NCI-H2171 treated with DMSO at 0.1 percent for 48 hours (cell line): ENCODE data around the gene SEC24D.

Source experiments
- DNase-seq: peaks from one replicate; lab custom pipeline; 2025; lab: John Stamatoyannopoulos, UW

SEC24D gene

DNA sequence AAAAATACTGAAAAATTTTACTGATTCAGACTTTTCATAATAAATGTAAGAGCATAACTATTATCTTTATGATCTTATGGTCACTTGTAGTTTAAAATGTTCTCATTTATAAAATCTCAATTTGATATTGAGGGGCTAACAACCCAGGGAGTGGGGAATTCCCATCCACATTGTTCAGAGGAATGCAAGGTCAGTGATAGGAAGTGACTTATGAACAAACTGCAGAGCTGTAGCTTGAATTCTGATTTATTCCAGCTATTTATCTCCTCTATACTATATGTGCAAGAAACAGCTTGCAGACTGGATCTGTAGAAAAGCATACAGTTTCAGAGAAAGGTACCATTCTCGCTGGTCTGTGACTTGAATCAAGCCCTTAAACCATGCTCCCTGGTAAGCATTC is 61.6 kb downstream of the SEC24D start:
- DNase-seq, result no peak

GRCh38 chr4:118773429-118773792 is 62.5 kb downstream of the SEC24D start:
- DNase-seq, result no peak

DNA sequence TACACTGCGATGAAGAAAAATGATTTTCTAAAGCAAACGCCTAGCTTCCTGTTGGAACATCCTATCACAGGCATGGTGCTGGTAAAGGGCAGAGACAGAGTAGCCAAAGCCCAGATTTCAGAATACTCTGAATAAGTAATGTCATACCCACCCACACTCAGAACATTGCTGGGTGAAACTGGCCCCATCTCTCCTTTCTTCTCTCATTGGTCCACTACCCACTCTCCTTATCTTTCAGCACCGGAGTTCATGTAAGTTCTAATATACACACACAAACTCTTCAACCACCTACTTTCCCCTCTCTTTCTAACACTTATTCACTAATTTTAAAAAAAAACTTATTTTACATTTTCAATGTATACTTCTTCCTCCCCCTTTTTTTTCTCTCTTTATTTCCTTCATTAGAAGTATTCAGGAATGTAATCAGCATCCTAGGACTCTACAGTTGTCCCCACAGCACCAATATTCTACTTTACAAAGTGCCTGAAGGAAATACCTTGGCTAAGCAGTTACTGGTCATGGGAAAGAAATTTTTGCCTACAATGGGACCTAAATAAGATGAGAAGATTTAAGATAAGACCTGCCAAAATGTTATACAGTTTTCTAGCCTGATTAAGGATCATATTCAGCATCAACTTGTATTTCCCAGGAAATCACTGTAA is 63.0 kb downstream of the SEC24D start:
- DNase-seq, result no peak

DNA sequence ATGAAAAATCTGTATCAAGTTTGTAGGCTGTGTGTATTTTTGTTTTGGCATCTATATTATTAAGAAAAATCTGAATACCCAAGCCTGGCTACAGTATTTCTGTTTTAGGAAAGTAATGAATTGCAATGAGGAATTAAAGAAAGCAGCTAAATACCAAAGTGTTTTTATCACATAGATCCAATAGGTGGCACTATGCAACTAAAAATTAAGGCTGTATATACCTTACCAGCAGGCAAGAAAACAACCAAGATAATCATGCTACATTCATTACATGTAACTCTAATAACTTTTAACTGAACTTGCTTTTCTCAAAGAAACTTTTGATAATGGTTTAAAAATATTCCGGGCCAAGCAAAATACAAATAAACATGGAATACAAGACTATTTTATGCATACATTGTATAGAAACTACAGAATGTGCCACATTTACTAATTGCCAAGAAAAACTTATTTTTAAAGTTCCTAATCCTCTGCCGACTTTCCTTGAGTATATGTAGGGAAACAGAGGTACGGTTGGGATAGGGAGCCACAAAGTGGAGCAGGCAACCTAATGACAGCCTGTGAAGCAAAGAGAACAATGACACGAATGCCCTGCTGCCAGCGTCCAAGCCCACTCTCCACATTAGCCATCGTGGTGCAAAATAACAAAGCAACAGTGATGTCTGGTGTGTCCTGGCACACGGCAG is 63.7 kb downstream of the SEC24D start:
- peak; percentile 29 for DNase-seq

- DNase-seq, result no peak
Measured at GRCh38 chr4:118770741-118771187, 65.2 kb downstream of the SEC24D start.

GRCh38 chr4:118769161-118769560 is 66.8 kb downstream of the SEC24D start:
- no peak for DNase-seq

- no peak for DNase-seq
Measured at GRCh38 chr4:118767109-118767508, 68.8 kb downstream of the SEC24D start.

GRCh38 chr4:118765399-118765798 is 70.5 kb downstream of the SEC24D start:
- DNase-seq, result no peak

GRCh38 chr4:118762730-118763477 is 73.0 kb downstream of the SEC24D start:
- DNase-seq, result no peak

- no peak for DNase-seq
Measured at GRCh38 chr4:118762155-118762554, 73.8 kb downstream of the SEC24D start.

- DNase-seq, result no peak
Measured at GRCh38 chr4:118761397-118762016, 74.4 kb downstream of the SEC24D start.

DNA sequence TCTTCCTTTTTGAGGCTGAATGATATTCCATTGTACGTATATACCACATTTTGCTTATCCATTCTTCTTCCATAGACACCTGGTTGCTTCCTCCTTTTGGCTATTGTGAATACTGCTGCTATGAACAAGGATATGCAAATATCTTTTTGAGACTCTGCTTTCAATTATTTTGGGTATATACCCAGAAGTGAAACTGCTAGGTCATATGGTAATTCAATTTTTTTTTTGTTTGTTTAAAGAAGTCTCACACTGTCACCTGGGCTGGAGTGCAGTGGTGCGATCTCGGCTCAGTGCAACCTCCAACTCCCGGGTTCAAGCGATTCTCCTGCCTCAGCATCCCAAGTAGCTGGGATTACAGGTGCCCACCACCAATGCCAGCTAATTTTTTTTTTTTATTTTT is 75.4 kb downstream of the SEC24D start:
- DNase-seq, result no peak

DNA sequence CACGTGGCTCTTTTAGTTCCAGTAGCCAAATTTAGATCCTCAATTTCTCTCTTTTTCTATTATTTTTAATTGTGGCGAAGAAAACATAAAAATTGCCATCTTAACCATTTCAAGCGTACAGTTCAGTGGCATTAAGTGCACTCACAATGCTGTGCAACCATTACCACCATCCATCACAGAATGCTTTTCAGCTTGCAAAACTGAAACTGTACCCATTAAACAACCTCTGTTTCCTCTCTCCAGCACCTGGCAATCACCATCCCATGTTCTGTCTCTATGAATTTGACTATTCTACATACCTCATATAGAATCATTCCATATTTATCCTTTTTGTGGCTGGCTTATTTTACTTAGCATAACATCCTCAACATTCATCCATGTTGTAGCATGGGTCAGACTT is 75.8 kb downstream of the SEC24D start:
- DNase-seq, result no peak

DNA sequence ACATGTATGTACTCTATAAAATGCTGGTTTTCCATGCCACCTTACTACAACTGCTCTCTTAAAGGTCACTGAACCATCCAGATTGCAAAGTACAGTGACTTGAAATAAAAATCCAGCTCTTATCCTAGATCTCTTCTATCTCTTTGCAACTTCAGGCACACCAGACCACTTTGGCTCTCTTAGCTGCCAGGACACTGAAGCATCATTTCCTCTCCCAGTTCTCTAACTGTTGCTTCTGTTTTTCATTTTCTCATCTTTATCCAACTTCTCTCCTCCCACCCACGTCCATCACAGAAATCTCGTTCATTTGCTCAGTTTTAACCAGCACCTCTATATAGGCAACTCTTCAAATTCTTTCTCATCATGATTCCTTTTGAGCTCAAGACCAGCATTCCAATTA is 76.4 kb downstream of the SEC24D start:
- no peak for DNase-seq

- no peak for DNase-seq
Measured at GRCh38 chr4:118758293-118758692, 77.6 kb downstream of the SEC24D start.

DNA sequence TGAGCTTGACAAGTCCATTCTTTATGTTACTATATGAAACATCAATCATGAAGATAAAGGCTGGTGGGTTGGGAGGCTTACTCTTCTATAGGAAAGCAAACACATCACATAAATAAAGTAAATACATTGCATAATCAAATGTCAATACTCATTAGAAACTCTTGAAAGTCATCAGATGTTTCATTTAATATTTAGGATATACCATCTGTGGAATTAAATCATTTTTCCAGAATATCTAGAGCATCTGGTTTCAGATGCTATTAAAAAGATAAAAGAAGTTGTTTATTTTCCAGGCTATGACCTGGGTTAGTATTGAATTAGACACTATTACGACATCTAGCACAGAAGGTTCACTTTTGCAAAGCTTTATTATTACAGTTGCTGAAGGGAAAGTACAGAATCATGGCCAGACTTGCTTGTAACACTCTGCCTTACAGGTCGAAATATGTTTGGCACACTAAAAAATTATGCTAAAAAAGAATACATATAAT is 78.1 kb downstream of the SEC24D start:
- no peak for DNase-seq

DNA sequence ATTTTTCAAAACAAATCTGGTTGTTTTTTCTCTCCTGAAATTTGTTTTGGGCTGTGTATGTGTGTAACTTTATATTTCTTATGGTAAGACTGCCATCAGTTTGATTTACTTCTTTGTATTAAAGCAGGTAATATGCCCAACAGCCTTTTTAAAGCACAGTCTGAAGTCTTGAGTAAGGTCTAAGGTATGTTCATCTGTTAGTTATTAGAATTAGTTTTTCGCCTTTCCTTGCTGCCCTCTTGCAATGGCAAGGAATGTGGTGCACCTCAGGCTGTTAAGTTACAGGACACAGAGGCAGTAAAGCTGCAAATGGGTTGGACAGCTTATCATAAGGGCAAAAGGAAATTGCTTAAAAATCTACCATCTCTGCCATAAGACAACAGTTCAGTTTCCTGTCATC is 79.0 kb downstream of the SEC24D start:
- DNase-seq, result no peak

- DNase-seq, result no peak
Measured at GRCh38 chr4:118756429-118756828, 79.5 kb downstream of the SEC24D start.

GRCh38 chr4:118755438-118756226 is 80.3 kb downstream of the SEC24D start:
- DNase-seq, result no peak

DNA sequence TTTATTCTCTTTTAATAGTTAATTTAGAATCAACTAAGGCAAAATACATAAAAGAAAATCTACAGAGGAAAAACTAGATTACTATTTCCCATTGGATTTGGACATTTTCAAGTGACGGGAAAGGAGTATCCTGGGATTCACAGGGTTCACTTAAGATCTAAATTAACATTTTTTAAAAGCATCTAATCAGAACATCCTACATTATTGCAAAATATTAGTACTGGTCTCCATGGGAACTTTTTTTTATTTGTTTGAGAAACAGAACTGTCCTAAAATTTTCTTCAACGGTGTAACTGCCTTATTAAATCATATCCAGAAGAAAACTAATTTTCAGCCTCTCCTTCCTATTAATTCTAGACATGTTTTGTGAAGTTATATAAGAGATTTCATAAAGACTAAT is 81.0 kb downstream of the SEC24D start:
- no peak for DNase-seq

- DNase-seq, result no peak
Measured at GRCh38 chr4:118753685-118754084, 82.2 kb downstream of the SEC24D start.

DNA sequence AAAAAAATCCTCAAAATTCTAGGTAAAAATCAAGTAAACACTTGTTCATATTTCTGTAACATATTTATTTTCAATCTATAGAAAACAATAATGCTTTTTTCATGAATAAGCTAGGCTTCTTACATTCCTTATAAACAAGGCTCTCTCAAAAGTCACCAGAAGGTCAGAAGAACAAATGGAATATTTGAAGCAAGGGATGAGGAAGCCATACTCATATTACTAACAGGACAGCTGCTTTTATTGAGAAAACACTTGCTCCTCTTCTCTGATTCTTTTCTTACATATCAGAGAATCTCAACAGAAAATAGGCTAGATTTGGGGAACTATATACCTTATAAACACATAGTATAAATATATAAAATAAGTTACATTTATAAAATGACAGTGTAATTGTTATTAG is 82.8 kb downstream of the SEC24D start:
- DNase-seq, result no peak
